HG02884 (cell line): Measurements from ENCODE around the gene LHX5.

Experiments used
- ATAC-seq: cut with Tn5 transposase; IDR thresholded peaks from one replicate; pipeline ENCODE4 v1.9.1; 2021; ENCODE audit warnings: mild to moderate bottlenecking, moderate library complexity; ENCODE audit not compliant: unreplicated experiment

LHX5 gene

DNA sequence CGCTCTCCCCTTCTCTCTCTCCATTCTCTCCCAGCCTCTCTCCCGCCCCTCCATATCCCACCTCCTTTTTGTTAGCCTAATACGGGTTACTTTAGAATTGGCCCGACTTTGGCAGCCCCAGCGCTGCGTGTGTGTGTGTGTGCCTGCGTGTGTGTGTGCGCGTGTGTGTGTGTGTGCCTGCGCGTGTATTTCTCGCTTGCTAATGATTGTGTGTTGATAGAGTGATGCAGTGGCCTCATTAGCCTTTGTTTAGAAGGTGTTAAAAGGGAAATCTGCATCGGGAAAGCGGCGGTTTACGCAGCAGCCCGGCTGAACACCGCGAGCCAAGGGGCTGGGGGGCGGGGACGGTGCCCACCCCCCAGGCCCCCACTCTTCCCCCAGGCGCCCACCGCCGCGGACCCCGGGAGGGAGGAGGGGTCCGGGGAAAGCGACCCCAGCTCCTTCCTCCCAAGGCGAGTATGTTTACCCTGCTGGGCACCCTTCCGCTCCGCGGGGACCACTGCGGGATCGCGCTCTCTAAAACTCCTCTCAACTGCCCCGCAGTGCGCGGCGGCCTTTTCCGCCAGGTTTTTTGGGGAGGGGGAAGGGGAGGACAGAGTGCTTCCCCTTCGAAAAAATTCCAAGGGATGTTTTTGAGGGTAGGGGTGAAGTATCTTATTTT is 6.8 kb upstream of the LHX5 start:
- no peak for ATAC-seq

DNA sequence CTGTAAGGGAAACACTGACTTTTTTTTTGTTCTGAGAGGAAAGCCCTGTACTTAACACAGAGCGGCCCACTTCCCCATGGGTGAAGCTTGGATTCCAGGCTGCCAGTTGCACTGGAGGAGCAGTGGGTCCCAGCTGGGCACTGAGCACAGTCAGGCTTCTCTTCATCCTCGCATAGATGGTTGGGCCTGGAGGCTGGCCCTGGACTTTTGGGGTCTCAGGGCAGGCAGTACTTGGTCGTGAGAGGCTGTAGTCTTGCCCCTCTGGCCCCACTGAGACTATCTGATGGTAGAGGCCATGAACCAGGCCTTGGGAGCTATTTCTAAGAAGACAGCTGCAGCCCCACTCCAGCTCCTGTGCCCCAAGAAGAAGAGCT is 6.2 kb upstream of the LHX5 start:
- ATAC-seq: no peak

DNA sequence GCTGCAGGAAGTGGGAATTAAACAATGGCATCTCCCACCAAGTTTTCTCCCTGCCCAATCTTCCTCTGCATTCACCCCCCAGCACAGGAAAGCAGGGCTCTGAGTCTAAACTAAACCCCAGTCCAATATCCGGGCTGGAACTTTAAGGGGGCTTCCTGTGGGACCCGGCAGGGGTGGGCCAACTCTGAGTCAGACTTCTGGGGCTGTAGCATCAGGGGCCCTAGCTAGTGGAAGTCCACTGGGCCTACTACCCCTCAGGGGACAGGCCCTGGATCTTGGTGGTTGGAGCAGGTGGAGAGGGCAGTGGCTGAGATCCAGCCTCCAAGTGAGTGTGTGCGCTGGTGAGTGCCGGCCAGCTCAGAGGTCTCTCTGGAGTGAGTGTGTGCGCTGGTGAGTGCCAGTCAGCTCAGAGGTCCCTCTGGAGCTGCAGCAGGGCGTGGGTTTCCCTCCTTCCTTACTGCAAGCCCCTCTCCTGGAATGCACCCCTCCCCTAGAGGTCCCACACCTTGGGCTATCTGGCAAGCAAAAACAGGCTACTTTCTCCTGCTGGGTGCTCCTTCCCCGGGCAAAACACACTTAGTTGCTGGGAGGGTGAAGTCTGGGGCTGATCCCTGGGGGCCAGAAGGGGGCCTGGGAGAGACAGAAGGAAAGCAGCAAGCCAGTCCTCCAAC is 5.6 kb upstream of the LHX5 start:
- ATAC-seq: no peak

DNA sequence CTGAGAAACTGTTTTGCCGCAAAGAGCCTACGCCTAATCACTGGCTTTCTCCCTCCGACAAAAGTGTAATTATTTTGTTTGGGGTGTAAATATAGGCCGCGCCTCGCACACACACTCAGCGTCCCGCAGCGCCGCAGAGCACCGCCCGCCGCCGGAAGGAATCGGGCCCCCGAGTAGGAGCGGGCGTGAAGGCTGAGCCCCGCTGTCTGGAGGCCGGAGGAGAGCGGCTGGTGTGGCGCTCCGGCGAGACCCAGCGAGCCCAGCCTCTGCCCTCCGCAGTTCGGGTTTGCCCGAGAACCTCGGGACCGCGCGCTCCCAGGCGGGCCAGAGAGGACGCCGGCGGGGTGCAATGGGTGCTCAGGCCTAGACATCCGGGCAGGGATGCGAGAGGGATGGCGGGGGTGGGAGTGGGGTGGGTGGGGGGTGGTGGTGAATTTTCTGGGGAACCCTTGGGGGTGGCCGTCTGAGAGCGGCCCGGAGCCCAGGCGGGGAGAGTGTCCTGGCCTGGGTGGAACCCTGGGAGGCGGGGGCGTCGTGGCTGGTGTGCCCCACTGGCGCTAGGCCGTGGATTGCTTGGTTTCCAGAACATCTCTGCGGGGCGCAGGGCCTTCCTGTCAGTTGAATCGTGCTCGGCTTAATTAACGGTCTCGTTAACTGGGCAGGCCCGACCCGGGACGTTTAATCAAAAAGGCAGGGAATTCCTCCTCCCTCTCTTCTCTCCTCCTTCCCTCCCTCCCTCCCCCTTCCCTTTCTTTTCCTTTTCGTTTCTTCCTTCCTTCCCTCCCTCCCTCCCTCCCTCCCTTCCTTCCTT is 4.7 kb upstream of the LHX5 start:
- ATAC-seq: no peak

DNA sequence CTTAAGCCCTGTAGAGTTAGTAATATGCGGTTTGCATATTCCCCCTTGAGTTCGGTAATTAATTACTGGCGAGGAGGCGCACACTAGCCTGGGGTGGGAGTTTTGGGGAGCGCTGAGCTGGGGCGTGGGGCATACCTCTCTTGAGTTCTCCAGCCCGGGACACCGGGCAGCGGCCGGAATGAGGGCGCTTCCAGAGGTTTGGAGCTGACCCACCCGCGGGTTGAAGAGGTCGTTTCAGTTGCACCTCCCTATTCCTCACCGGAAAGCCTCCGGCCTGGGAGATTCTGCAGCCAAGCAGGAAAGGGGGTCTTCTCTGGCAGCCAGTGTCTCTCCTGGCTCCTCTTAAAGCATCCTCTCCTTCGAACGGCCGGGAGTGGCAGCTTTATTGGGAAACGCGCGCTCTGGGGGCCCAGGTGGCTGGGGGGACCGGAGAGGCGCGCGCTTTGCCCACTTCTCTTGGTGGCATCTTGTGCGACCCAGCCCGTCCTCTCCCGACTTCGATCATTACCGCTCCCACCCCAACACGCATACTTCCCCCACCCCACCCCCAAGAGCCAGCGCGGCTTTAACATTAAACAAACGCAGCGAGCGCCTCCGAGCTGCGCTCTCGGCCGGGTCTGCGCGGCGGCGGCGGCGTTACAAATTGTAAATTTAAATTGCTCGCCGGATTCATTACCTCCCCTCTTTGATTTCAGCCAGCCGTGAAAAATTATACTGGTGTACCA is 3.9 kb upstream of the LHX5 start:
- ATAC-seq: no peak

DNA sequence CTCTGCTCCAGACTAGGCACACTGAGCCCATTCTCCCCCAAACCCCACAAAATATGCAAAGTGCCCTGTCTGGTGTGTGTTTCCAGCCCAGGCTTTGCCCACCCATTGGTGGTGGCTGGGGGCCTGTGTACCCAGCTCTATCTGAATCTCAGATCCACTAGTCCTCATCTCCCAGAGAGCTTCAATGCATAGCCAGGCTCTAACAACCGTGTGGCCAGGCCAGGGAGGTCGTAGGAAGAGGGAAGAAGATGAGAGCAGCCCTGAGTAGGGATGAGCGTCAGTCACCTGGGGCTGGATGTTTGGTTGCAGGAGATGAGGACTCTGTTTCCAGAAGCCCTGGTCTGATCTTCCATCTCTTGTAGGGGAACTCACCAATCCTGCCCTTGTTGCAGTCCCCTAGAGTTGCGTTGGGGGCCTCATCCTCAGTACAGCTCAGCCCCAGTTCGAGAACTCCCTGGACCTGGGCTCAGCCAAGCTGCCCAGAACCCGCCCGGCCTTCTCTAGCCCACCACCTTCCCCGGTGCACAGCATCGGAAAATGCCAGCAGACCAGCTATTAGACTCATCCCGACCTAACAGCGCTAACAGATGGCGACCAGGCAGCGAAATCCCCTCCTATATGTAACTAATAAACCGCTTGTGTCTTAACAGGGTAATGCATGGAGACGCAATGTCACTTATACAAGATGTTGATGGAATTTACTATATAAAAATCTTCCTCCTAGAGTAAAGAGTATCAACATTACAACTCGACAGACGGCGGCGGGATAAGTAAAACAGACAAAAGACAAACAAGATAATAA is 3.2 kb upstream of the LHX5 start:
- no peak for ATAC-seq

DNA sequence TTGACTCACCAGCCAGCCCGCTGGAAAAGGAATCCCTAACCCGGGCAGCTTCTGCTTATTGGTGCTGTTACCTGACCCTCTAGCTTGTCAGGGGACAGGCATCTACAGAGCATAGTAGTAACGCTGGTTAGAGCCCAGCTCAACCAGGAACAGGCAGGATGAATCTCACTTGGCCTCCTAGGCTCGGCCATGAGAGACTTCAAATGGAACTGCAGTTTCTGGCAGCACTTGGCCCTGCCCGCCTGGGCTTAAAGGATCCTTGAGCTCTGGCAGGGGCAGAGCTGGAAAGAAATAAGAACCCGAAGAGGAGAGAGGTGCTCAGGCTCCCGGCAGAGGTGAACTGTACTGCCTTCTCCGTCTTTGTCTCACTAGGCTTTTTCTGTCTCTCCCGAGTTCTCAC is 2.3 kb upstream of the LHX5 start:
- ATAC-seq: no peak

DNA sequence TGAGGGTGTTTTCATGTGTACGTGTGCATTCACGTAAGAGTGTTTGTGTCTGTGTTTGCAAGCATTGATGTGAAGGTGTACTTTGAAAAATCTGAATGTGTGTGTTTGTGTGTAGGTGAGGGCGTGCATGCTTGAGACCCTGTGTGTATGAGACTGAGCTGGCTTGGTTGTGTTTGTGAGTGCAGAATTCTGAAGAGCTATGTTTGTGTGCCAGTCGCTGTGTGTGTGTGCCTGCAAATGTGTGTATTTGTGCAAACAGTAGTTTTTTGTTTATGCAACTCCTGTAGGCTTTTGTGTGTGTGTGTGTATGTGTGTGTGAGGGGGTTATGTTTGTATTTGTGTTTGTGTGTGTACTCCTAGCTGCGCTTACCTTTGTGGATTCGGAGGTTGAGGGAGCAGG is 1.7 kb upstream of the LHX5 start:
- ATAC-seq: no peak

DNA sequence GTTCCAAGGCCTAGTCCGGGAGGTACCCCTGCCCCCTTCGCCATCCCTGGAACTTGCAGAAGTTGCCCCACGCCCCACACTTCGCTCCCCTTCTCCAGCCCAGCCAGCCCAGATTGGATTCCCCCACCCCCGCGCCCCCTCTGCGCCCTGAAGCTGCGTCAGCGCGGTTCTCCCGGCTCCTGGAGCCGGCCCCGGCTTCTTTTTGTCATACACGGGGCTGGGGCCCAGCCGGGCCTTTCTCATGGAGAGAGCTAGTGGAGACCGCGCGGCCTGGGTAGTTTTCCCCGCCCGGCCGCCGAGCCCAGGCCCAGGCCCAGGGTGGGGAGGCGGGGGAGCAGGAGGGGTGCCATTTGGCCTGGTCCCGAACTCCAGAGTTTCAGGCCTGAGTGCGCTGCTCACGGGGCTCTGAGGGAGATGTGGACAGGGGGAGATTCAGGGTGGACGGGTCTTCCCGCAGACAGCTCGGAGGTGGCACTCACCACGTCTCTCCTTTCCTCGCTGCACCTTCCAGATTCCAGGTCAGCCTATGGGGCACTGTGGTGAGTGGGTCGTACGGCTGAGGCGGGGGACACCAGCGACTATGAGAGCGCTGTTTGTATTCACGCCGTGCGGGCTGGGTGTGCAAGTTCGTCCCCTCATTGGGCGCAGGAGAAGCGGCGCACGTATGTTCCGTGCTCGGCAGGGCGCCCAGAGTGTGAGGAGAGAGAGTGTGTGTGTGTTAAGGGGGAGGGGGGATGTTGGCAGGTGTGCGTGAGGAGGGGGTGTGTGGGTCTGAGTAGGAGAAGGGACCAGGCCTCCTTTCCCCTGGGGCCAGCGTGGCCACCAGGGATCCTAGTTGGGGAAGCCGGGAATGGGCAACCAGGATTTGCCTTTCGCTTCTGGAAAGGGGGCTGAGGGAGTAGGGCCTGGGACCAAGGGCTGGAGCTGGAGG is 785 bp upstream of the LHX5 start:
- ATAC-seq: no peak

DNA sequence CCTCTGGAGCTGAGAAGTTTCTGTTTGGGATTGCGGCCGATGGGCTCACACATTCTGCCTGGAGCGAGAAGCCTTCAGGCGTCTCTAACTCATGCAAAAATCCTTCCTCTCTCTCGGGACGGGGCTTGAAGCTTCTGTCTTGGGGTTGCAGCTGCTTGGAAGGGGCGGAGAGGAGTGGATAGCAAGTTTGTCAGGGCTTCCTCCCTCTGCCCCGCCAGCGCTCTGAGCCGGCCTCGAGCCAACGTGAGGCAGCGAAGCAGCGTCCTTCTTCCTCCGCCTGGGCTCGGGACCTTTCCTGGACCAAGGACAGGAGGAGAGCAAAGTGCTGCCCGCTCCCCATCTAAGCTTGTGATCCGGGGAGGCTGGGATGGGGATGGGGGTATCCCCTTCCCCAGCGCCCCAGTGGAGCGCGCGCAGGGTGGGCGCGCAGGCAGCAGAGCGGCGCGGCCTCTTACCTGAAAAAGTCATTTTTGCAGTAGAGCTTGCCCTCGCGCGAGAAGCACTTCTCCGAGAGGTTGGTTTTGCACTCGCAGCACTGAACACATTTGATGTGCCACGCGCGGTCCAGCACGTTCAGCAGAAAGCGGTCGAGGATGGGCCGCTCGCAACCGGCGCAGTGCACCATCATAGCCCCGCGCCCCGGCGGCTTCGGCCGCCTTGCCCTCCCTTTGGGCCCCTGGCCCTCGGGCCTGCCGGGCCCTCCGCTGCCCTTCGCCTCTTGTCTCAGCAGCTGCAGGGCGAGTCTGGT is 626 bp downstream of the LHX5 start:
- ATAC-seq: no peak

DNA sequence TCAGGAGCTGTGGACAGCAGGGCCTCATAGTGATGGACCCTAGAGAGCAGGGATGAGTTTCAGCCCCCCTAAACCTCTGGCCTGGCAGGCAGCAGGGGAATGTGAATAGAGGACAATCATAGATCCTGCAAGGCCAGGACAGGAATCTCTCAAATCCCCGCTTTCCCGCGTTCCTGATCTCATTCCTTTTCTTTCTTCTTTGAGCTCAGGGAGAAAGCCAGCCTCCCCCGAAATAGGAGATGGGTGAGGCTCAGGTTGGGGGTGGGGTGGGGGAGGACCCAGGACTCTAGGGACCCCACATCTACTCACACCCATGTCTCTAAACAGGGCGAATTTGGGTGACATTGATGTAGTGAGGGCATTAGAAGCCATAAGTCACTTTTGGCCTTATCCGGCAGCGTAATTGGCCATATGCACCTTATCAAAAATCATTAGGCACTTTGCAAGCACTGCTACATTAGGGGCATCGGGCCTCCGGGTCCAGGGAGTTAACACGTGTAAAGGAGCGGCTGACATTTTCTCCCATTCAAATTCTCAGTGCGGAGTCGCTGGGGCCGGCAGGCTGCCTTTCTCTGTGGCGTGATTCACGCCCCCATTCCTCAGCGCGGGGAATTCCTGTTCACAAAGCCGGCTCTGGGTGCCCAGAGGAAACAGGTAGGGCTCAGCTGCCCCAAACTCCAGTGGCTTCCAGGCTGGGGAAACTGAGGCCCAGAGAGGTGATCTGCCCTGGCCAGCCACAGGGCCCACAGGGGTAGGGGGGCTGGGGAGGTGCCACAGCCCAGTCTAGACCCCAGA is 1.5 kb downstream of the LHX5 start:
- no peak for ATAC-seq

DNA sequence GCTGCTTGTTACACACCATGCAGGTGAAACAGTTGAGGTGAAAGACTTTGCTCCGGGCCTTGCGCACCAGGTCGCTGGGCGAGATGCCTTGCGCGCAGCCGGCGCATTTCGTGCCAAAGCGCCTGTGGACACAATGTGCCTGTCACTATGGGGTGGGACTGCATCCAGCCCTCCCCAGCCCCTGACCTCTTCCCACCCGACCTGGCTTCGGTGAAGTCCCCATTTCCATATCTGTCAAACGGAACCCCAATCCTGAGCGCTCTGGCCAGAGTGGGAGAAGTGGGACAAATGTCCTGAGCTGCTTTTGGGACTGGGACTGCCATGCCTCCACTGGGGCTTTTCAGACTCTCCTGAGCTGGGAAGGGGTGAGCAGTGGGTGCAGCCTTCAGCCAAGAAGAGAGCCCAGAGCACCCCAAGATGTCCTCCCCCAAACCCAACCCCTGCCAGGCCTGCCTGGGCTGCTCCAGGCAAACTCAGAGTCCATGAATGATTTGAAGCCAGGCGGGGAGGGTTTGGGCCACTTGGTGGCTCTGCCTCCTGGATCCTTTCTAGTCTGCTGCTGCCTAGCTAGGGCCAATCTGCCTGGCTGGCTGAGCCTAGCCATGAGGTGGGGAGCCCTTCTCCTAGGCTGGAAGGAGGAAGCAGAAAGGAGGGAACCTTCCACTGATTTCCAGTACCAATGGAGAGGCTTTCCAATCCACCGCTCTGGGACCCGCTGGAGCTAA is 2.3 kb downstream of the LHX5 start:
- no peak for ATAC-seq

DNA sequence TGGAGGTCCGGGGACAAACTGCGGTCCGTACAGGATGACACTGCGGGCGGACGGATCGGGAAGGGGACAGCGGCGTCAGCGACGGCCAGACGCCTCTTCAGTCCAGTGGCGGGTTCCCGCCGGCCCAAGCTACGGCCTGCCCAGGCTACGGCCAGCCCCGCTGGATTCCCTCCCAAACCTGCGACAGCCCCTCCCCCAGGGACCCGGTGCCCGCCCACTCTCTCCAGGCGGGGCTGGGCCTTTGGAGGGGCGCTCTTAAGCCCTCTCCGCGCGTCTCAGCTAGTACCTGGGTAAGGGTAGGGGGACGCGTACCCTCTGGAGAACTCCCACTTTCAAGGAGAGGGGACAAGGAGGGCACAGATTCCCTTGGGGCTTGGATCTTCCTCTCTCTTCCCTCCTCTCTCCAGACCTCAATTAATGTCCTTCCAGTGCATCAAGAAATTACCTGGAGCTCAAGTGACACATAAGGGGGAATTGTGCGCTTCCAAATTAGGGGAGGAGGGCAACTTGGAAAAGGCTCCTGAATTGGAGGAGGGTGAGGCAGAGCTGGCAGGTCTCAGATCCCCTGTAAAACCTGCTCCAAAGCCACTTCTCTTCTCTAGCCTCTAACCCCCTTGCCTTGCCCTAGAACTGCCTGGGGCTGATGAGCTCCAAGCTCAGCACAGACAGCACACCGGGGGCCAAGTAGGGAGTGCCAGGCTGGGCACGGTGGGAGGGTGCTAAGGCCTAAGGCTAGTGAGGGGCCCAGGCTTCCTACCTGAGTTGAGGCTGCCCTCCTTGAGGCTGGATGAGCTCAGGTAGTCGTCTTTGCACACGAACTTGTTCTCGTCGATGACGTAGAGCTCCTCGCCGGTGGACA is 3.1 kb downstream of the LHX5 start:
- no peak for ATAC-seq

DNA sequence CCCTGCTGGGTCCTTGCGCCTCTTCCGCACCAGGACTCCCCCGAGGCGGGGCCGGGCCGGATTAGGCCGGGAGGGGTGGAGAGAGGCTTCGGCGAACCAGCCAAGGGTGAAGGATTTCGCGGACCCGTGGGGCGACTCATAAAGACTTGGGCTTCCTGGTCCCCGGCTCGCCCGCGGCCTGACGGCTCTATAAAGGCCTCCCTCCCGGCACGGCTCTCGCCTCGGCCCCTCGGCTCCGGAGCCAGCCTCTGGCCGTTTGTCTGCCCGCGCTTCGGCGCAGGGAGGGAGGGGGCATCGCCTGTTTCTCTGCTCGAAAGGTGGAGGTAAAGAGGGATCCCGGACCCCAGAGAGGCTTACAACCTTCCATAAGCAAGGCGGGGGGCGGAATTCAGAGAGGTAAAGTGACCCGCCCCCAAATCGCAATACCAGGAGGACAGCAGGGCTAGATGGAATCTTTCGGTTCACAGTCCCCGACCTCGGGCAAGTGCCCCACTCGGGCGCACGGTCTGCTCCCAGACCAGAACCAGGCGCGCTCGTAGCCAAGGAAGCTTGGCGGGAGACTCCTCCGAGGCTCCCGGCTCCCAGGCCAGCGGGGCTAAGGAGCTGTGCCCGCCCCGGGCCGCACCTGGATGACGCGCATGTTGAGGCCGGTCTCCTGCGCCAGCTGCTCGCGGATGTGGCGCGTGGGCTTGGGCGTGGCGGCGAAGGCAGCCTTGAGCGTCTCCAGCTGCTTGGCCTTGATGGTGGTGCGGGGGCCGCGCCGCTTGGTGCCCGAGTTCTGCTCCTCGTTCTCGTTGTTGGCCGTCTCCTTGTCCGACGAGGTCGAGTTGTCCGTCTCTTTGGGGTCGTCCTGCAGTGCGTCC is 3.9 kb downstream of the LHX5 start:
- ATAC-seq: no peak

DNA sequence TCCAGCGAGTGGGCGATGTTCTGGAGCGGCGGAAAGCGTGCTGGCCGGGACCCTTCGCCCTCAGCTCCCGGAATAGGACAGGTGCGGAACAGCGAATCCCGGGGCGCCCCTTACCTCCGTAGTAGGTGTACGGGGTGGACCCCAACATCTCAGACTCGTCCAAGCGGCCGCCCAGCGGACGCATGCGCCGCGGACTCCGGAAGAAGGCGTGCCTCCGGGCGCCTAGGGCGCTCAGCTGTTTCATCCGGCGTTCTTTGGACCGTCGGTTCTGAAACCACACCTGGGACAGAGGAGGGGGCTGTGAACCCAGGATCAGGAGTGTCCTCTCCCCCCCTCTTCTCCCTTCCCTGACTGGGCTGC is 4.5 kb downstream of the LHX5 start:
- no peak for ATAC-seq
